HepG2 (cell line): Measurements from ENCODE around the gene CHMP1B. TPM values are rescaled to one million over a fixed set of nuclear protein-coding genes. Genes with fewer than 3 reads are reported as not detected.

Source experiments
- ELF4 ChIP-seq: sonication (generic); formaldehyde crosslinking; IDR thresholded peaks from 2 replicates; pipeline ENCODE4 v1.5.0; 2020; ENCODE audit warnings: missing genetic modification reagents, mild to moderate bottlenecking, moderate library complexity, borderline replicate concordance
- NONO ChIP-seq, 2 experiments: fragments of 450-650 bp in 1 of 2; sonication (generic) in 1 of 2; formaldehyde crosslinking in 1 of 2; IDR thresholded peaks in 1 of 2; conservative IDR thresholded peaks in 1 of 2; 2 replicates each; pipeline versions ENCODE4 v1.6.1 to v1.8.0; 2017 to 2022; ENCODE audit warnings: mild to moderate bottlenecking in 1 of 2, missing genetic modification reagents in 1 of 2, moderate library complexity in 1 of 2
- RBAK ChIP-seq: sonication (generic); formaldehyde crosslinking; IDR thresholded peaks from 2 replicates; pipeline ENCODE4 v1.5.1; 2020; ENCODE audit warnings: mild to moderate bottlenecking, missing genetic modification reagents
- SIN3B ChIP-seq: fragments of 150-350 bp; IDR thresholded peaks from 2 replicates; pipeline ENCODE4 v1.6.1; 2014; ENCODE audit warnings: low read length
- SP1 ChIP-seq, 2 experiments: fragments of 450-650 bp in 1 of 2; sonication (generic) in 1 of 2; formaldehyde crosslinking in 1 of 2; IDR thresholded peaks; 2 replicates each; pipeline versions ENCODE4 v1.4.0 to v1.6.1; 2016 to 2020; ENCODE audit warnings: missing genetic modification reagents in 1 of 2
- STAG1 ChIP-seq: sonication (generic); formaldehyde crosslinking; IDR thresholded peaks from 2 replicates; pipeline ENCODE4 v1.4.0; 2020; ENCODE audit warnings: missing genetic modification reagents
- XRCC5 ChIP-seq: fragments of 200-400 bp; formaldehyde crosslinking; optimal IDR thresholded peaks from 2 replicates; pipeline ENCODE3; 2017; ENCODE audit warnings: mild to moderate bottlenecking, low read length
- ZFYVE20 ChIP-seq: sonication (generic); formaldehyde crosslinking; IDR thresholded peaks from 2 replicates; pipeline ENCODE4 v1.8.0; 2023; ENCODE audit warnings: low read depth, mild to moderate bottlenecking, moderate library complexity, missing genetic modification reagents, borderline replicate concordance
- ZNF672 ChIP-seq: sonication (generic); formaldehyde crosslinking; IDR thresholded peaks from 2 replicates; pipeline ENCODE4 v1.8.1; 2022; ENCODE audit warnings: missing genetic modification reagents
- ZNF746 ChIP-seq: sonication (generic); formaldehyde crosslinking; IDR thresholded peaks from 2 replicates; pipeline ENCODE4 v1.8.0; 2022; ENCODE audit warnings: mild to moderate bottlenecking, missing genetic modification reagents
- ZNF75D ChIP-seq: sonication (generic); formaldehyde crosslinking; IDR thresholded peaks from 2 replicates; pipeline ENCODE4 v1.8.1; 2023; ENCODE audit warnings: missing genetic modification reagents, mild to moderate bottlenecking, borderline replicate concordance
- ZNF788 ChIP-seq: sonication (generic); formaldehyde crosslinking; IDR thresholded peaks from 2 replicates; pipeline ENCODE4 v1.5.0; 2020; ENCODE audit warnings: mild to moderate bottlenecking, missing genetic modification reagents, borderline replicate concordance
- ZNF850 ChIP-seq: sonication (generic); formaldehyde crosslinking; conservative IDR thresholded peaks from 2 replicates; pipeline ENCODE4 v1.9.0; 2021; ENCODE audit warnings: mild to moderate bottlenecking, missing genetic modification reagents
- ZSCAN25 ChIP-seq: sonication (generic); formaldehyde crosslinking; IDR thresholded peaks from 2 replicates; pipeline ENCODE4 v1.8.0; 2022; ENCODE audit warnings: mild to moderate bottlenecking, missing genetic modification reagents
- polyA plus RNA-seq, 8 experiments: library from polyadenylated mRNA; depleted of rRNA in 3 of 8; stranded (reverse) in 7 of 8; unstranded in 1 of 8; fragments of >200 nt; fragmentation: Illumina TruSeq in 4 of 8; extraction: Trizol in 4 of 8; gene quantifications; 2 replicates each; pipeline versions ENCODE4 v1.2.1 to v1.2.3, GENCODE V29; 2011 to 2016; ENCODE audit warnings: low read depth in 4 of 8, missing spikeins in 1 of 8, mixed read lengths in 1 of 8; ENCODE audit not compliant: insufficient read depth in 1 of 8
- total RNA-seq, 5 experiments: library from RNA; depleted of rRNA; stranded (reverse); fragments of >200 nt; fragmentation: Illumina TruSeq; extraction: Trizol; gene quantifications; 2 replicates each; pipeline ENCODE4 v1.2.3, GENCODE V29; 2016; ENCODE audit warnings: low read depth in 1 of 5
- TF ChIP-seq, protein P1 (sequence below): sonication (generic); formaldehyde crosslinking; IDR thresholded peaks from 2 replicates; pipeline ENCODE4 v1.4.0; 2020; ENCODE audit warnings: missing genetic modification reagents, borderline replicate concordance
- TF ChIP-seq, protein P2 (sequence below): sonication (generic); formaldehyde crosslinking; conservative IDR thresholded peaks from 2 replicates; pipeline ENCODE4 v1.4.0; 2020; ENCODE audit warnings: missing genetic modification reagents
- TF ChIP-seq, protein P3 (sequence below): sonication (generic); formaldehyde crosslinking; IDR thresholded peaks from 2 replicates; pipeline ENCODE4 v1.4.0; 2020; ENCODE audit warnings: mild to moderate bottlenecking, low read depth, missing genetic modification reagents
- TF ChIP-seq, protein P4 (sequence below): sonication (generic); formaldehyde crosslinking; IDR thresholded peaks from 2 replicates; pipeline ENCODE4 v1.4.0; 2020; ENCODE audit warnings: mild to moderate bottlenecking, missing genetic modification reagents
- TF ChIP-seq, protein P5 (sequence below): sonication (generic); formaldehyde crosslinking; IDR thresholded peaks from 2 replicates; pipeline ENCODE4 v1.4.0; 2020; ENCODE audit warnings: missing genetic modification reagents, borderline replicate concordance
- TF ChIP-seq, protein P6 (sequence below): sonication (generic); formaldehyde crosslinking; IDR thresholded peaks from 2 replicates; pipeline ENCODE4 v1.4.0; 2020; ENCODE audit warnings: low read depth, mild to moderate bottlenecking, missing genetic modification reagents

CHMP1B gene
- total and polyA plus RNA-seq, 2 of the 13 experiments (the other 11 are each of a cell fraction or from before 2014, with no cell fraction given) = 18.8 to 20.2 TPM

DNA sequence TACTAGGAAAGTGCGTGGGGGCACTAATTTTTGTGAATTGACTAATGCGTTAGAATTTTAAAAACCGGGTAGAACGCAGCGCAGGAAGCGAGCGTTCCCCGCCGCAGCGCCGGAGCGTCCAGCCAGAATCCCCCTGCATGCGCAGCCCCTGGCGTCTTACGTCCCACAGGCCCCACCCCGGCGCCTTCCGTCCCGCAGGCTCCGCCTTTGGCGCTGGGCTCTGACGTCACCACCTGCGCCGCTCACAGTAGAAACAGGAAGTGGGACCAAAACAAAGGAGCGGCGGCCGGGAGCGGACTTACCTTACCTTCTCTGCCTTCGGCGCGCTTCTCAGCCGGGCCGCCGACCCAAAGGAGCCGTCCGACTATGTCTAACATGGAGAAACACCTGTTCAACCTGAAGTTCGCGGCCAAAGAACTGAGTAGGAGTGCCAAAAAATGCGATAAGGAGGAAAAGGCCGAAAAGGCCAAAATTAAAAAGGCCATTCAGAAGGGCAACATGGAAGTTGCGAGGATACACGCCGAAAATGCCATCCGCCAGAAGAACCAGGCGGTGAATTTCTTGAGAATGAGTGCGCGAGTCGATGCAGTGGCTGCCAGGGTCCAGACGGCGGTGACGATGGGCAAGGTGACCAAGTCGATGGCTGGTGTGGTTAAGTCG is at the start of gene CHMP1B (continued):
- TF ChIP-seq ZNF746 (no peak), SP1 (IDR thresholded peaks at IDR 0.05) (no peak), SP1 (CRISPR knock-in tag; IDR thresholded peaks at IDR 0.05) (peak; percentile 97), SIN3B (peak; percentile 94), ELF4 (CRISPR knock-in tag) (peak; percentile 99), STAG1 (no peak), ZSCAN25 (CRISPR knock-in tag) (peak; percentile 37; the same call in 1 of the 2 replicates), ZNF75D (CRISPR knock-in tag) (no peak), RBAK (CRISPR knock-in tag) (no peak), XRCC5 (peak; percentile 82), ZNF672 (no peak), ZNF788 (CRISPR knock-in tag) (peak; percentile 86), ZNF850 (CRISPR knock-in tag) (no peak), NONO (IDR thresholded peaks at IDR 0.05) (no peak), NONO (CRISPR knock-in tag; conservative IDR thresholded peaks at IDR 0.05) (peak; percentile 56; the same call in 1 of the 2 replicates), ZFYVE20 (CRISPR knock-in tag) (no peak)
- TF ChIP-seq, protein P1, sequence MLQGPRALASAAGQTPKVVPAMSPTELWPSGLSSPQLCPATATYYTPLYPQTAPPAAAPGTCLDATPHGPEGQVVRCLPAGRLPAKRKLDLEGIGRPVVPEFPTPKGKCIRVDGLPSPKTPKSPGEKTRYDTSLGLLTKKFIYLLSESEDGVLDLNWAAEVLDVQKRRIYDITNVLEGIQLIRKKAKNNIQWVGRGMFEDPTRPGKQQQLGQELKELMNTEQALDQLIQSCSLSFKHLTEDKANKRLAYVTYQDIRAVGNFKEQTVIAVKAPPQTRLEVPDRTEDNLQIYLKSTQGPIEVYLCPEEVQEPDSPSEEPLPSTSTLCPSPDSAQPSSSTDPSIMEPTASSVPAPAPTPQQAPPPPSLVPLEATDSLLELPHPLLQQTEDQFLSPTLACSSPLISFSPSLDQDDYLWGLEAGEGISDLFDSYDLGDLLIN (CRISPR knock-in tag) = 0 out of 2 replicates have a peak, but pooled peaks have one; percentile 82
- TF ChIP-seq, protein P2, sequence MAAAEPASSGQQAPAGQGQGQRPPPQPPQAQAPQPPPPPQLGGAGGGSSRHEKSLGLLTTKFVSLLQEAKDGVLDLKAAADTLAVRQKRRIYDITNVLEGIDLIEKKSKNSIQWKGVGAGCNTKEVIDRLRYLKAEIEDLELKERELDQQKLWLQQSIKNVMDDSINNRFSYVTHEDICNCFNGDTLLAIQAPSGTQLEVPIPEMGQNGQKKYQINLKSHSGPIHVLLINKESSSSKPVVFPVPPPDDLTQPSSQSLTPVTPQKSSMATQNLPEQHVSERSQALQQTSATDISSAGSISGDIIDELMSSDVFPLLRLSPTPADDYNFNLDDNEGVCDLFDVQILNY (CRISPR knock-in tag) = no peak
- TF ChIP-seq, protein P3, sequence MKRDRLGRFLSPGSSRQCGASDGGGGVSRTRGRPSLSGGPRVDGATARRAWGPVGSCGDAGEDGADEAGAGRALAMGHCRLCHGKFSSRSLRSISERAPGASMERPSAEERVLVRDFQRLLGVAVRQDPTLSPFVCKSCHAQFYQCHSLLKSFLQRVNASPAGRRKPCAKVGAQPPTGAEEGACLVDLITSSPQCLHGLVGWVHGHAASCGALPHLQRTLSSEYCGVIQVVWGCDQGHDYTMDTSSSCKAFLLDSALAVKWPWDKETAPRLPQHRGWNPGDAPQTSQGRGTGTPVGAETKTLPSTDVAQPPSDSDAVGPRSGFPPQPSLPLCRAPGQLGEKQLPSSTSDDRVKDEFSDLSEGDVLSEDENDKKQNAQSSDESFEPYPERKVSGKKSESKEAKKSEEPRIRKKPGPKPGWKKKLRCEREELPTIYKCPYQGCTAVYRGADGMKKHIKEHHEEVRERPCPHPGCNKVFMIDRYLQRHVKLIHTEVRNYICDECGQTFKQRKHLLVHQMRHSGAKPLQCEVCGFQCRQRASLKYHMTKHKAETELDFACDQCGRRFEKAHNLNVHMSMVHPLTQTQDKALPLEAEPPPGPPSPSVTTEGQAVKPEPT = 0 out of 2 replicates have a peak, but pooled peaks have one; percentile 49
- TF ChIP-seq, protein P4, sequence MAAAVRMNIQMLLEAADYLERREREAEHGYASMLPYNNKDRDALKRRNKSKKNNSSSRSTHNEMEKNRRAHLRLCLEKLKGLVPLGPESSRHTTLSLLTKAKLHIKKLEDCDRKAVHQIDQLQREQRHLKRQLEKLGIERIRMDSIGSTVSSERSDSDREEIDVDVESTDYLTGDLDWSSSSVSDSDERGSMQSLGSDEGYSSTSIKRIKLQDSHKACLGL (CRISPR knock-in tag) = peak; percentile 60; the same call in 1 of the 2 replicates
- TF ChIP-seq, protein P5, sequence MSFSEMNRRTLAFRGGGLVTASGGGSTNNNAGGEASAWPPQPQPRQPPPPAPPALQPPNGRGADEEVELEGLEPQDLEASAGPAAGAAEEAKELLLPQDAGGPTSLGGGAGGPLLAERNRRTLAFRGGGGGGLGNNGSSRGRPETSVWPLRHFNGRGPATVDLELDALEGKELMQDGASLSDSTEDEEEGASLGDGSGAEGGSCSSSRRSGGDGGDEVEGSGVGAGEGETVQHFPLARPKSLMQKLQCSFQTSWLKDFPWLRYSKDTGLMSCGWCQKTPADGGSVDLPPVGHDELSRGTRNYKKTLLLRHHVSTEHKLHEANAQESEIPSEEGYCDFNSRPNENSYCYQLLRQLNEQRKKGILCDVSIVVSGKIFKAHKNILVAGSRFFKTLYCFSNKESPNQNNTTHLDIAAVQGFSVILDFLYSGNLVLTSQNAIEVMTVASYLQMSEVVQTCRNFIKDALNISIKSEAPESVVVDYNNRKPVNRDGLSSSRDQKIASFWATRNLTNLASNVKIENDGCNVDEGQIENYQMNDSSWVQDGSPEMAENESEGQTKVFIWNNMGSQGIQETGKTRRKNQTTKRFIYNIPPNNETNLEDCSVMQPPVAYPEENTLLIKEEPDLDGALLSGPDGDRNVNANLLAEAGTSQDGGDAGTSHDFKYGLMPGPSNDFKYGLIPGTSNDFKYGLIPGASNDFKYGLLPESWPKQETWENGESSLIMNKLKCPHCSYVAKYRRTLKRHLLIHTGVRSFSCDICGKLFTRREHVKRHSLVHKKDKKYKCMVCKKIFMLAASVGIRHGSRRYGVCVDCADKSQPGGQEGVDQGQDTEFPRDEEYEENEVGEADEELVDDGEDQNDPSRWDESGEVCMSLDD (CRISPR knock-in tag) = no peak
- TF ChIP-seq, protein P6, sequence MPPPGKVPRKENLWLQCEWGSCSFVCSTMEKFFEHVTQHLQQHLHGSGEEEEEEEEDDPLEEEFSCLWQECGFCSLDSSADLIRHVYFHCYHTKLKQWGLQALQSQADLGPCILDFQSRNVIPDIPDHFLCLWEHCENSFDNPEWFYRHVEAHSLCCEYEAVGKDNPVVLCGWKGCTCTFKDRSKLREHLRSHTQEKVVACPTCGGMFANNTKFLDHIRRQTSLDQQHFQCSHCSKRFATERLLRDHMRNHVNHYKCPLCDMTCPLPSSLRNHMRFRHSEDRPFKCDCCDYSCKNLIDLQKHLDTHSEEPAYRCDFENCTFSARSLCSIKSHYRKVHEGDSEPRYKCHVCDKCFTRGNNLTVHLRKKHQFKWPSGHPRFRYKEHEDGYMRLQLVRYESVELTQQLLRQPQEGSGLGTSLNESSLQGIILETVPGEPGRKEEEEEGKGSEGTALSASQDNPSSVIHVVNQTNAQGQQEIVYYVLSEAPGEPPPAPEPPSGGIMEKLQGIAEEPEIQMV (CRISPR knock-in tag) = peak; percentile 80
